ENCODE data around the gene MMP2. TPM values are rescaled to one million over a fixed set of nuclear protein-coding genes. Genes with fewer than 3 reads are reported as not detected.

Gene MMP2
- total and polyA plus RNA-seq, 10 of the 15 experiments (the other 5 are each of a cell fraction or from before 2014, with no cell fraction given) = 0.37 to 0.80 (median 0.59) TPM; not detected in 7

DNA sequence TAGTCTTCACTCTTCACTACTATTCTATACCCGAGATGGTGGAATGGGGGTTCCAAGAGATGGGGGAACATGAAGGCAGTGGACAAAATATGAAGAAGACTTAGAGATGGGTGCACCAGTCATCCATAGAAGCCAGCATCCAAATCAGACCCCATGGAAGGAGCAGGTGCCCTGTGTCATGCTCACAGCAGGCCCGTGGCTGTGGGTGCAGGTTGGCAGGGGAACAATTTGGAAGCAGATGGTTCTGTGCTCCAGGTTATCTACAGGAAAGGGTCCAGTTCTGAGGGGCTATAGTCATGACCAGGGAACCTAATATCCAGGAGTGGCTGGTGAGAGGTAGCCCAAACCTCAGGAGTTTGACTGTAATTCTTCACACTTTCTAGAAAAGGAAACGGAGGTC lies 20.3 kb downstream of the MMP2 start (continued):
- no peak for TF ChIP-seq CHD1 (IDR thresholded peaks at IDR 0.05; ENCODE audit: low read depth, low read length)
- no peak for TF ChIP-seq HDAC6 (IDR thresholded peaks at IDR 0.05; ENCODE audit: unreplicated experiment)
- TF ChIP-seq, protein P1, sequence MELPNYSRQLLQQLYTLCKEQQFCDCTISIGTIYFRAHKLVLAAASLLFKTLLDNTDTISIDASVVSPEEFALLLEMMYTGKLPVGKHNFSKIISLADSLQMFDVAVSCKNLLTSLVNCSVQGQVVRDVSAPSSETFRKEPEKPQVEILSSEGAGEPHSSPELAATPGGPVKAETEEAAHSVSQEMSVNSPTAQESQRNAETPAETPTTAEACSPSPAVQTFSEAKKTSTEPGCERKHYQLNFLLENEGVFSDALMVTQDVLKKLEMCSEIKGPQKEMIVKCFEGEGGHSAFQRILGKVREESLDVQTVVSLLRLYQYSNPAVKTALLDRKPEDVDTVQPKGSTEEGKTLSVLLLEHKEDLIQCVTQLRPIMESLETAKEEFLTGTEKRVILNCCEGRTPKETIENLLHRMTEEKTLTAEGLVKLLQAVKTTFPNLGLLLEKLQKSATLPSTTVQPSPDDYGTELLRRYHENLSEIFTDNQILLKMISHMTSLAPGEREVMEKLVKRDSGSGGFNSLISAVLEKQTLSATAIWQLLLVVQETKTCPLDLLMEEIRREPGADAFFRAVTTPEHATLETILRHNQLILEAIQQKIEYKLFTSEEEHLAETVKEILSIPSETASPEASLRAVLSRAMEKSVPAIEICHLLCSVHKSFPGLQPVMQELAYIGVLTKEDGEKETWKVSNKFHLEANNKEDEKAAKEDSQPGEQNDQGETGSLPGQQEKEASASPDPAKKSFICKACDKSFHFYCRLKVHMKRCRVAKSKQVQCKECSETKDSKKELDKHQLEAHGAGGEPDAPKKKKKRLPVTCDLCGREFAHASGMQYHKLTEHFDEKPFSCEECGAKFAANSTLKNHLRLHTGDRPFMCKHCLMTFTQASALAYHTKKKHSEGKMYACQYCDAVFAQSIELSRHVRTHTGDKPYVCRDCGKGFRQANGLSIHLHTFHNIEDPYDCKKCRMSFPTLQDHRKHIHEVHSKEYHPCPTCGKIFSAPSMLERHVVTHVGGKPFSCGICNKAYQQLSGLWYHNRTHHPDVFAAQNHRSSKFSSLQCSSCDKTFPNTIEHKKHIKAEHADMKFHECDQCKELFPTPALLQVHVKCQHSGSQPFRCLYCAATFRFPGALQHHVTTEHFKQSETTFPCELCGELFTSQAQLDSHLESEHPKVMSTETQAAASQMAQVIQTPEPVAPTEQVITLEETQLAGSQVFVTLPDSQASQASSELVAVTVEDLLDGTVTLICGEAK (IDR thresholded peaks at IDR 0.05; ENCODE audit: borderline replicate concordance) = no peak

DNA sequence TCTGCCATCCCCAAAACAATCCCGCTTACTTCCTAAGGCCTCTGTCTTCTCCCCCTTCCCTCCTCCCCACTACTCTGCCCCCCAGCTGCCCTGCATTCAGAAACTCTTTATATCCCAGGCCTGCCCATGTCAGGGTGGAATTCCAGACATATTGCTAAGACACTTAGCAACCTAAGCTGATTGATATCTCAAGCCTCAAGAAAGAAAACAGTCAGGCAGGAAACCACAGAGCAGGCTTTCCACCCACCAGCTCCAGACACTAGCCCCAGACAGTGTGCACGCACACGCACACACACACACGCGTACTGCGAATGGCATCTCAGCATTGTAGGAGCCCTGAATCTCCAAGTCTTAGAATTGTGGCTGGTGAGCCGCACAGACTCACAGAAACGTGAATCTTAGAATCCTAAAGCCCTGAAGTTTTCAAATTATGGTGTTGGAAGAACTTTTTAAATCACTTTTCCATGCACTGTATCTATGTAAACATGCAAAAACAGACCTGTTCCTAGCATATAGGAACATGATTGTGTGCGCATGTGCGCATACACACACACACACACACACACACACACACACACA lies 21.0 kb downstream of the MMP2 start:
- Histone ChIP-seq H3K9me3 (replicated peaks; ENCODE audit: control insufficient read depth, insufficient read depth, low read length) (no peaks in the 10 kb centered on the region), H3K36me3 (ENCODE audit: control insufficient read depth in 2 of 2, insufficient read depth in 2 of 2, low read length in 1 of 2) (no peaks in the 10 kb centered on the region), H2AFZ (ENCODE audit: control insufficient read depth, low read depth, low read length) (no peak overlapping the region), H3K27ac (ENCODE audit: control insufficient read depth, insufficient read depth) (no peak overlapping the region), H3K4me2 (ENCODE audit: control insufficient read depth, insufficient read depth) (no peak overlapping the region), H3K27me3 (replicated peaks in 1 of 2; ENCODE audit: control insufficient read depth in 2 of 2, insufficient read depth in 2 of 2, low read length in 1 of 2) (no peaks in the 10 kb centered on the region), H3K4me3 (no peak overlapping the region), H3K4me1 (ENCODE audit: control insufficient read depth, insufficient read depth, low read length) (no peaks in the 10 kb centered on the region), H4K20me1 (ENCODE audit: control insufficient read depth, insufficient read depth) (no peaks in the 10 kb centered on the region), H3K9ac (ENCODE audit: control insufficient read depth, insufficient read depth, low read length) (no peak overlapping the region), H3K79me2 (ENCODE audit: control insufficient read depth, insufficient read depth, low read length) (no peaks in the 10 kb centered on the region)
- CTCF ChIA-PET = no interaction called here
- RAD21 ChIA-PET (ENCODE audit: unreplicated experiment) = no interaction called here
- SMC1A ChIA-PET (ENCODE audit: uncharacterized antibody, unreplicated experiment) = no interaction called here
- 70% methylated on average over 9 of the region's 10 CpGs for WGBS (ENCODE audit: insufficient coverage, insufficient replicate concordance, low lambda C conversion rate, missing lambda C conversion rate)
- no peak for FAIRE-seq
- intact Hi-C loops (cut with micrococcal nuclease; ENCODE audit: unreplicated experiment) (no loop called here), in situ Hi-C loops (cut with MboI) (no loop called here)
- DNase-seq (ENCODE audit: low read depth, low spot score) = no peak
- BruUV-seq (replicated peaks) = no TSS peak
- TF ChIP-seq, protein P2, sequence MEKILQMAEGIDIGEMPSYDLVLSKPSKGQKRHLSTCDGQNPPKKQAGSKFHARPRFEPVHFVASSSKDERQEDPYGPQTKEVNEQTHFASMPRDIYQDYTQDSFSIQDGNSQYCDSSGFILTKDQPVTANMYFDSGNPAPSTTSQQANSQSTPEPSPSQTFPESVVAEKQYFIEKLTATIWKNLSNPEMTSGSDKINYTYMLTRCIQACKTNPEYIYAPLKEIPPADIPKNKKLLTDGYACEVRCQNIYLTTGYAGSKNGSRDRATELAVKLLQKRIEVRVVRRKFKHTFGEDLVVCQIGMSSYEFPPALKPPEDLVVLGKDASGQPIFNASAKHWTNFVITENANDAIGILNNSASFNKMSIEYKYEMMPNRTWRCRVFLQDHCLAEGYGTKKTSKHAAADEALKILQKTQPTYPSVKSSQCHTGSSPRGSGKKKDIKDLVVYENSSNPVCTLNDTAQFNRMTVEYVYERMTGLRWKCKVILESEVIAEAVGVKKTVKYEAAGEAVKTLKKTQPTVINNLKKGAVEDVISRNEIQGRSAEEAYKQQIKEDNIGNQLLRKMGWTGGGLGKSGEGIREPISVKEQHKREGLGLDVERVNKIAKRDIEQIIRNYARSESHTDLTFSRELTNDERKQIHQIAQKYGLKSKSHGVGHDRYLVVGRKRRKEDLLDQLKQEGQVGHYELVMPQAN (conservative IDR thresholded peaks at IDR 0.05) = no peak
- TF ChIP-seq NRF1 (conservative IDR thresholded peaks at IDR 0.05; ENCODE audit: low read depth, low read length) (no peak), CREB1 (IDR thresholded peaks at IDR 0.05; ENCODE audit: low read depth) (no peak), DPF2 (IDR thresholded peaks at IDR 0.05) (no peak), SREBF2 (IDR thresholded peaks at IDR 0.05; ENCODE audit: low read length) (no peak), GABPA (IDR thresholded peaks at IDR 0.05; ENCODE audit: low read depth) (no peak)
- TF ChIP-seq, protein P3, sequence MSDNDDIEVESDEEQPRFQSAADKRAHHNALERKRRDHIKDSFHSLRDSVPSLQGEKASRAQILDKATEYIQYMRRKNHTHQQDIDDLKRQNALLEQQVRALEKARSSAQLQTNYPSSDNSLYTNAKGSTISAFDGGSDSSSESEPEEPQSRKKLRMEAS (IDR thresholded peaks at IDR 0.05; ENCODE audit: low read depth, low read length) = no peak
- TF ChIP-seq, protein P4, sequence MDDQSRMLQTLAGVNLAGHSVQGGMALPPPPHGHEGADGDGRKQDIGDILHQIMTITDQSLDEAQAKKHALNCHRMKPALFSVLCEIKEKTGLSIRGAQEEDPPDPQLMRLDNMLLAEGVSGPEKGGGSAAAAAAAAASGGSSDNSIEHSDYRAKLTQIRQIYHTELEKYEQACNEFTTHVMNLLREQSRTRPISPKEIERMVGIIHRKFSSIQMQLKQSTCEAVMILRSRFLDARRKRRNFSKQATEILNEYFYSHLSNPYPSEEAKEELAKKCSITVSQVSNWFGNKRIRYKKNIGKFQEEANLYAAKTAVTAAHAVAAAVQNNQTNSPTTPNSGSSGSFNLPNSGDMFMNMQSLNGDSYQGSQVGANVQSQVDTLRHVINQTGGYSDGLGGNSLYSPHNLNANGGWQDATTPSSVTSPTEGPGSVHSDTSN (IDR thresholded peaks at IDR 0.05; ENCODE audit: insufficient replicate concordance, low read depth, low read length) = no peak
- ATAC-seq = no peak
- POLR2A ChIA-PET = no interaction called here

All from GM12878 (cell line).